Dendritic cell treated with granulocyte-macrophage colony-stimulating factor and Interleukin-4, amounts not matched to agents 40 ng/mL and 50 ng/mL, for 4 days (primary cell): ENCODE results near the gene RAVER1.
A peak's percentile ranks its signal among the peaks of the same experiment; 100 is the strongest.
"Not testable (repeated sequence)": the region's sequence is repeated elsewhere in the genome, so short reads cannot be mapped to it uniquely, and the experiment has no call there.

Experiments used
- H3K27ac Mint-ChIP-seq: one replicate; pipeline ENCODE4 v1.8.0; 2022; ENCODE audit warnings: mild to moderate bottlenecking, mixed read lengths
- H3K27me3 Mint-ChIP-seq: one replicate; pipeline ENCODE4 v1.8.0; 2022; ENCODE audit warnings: mild to moderate bottlenecking, mixed read lengths
- H3K36me3 Mint-ChIP-seq: one replicate; pipeline ENCODE4 v1.8.0; 2022; ENCODE audit warnings: low read depth, mixed read lengths
- H3K4me1 Mint-ChIP-seq: one replicate; pipeline ENCODE4 v1.8.0; 2022; ENCODE audit warnings: low read depth, mixed read lengths
- H3K4me3 Mint-ChIP-seq: one replicate; pipeline ENCODE4 v1.8.0; 2022; ENCODE audit warnings: mild to moderate bottlenecking, moderate library complexity, mixed read lengths
- H3K9me3 Mint-ChIP-seq: one replicate; pipeline ENCODE4 v1.8.0; 2022; ENCODE audit warnings: mixed read lengths
- intact Hi-C: fragments of 100-400 bp; cut with micrococcal nuclease; formaldehyde crosslinking; loops from one replicate; pipeline ENCODE4 v1.15.0; 2022

The RAVER1 gene

DNA sequence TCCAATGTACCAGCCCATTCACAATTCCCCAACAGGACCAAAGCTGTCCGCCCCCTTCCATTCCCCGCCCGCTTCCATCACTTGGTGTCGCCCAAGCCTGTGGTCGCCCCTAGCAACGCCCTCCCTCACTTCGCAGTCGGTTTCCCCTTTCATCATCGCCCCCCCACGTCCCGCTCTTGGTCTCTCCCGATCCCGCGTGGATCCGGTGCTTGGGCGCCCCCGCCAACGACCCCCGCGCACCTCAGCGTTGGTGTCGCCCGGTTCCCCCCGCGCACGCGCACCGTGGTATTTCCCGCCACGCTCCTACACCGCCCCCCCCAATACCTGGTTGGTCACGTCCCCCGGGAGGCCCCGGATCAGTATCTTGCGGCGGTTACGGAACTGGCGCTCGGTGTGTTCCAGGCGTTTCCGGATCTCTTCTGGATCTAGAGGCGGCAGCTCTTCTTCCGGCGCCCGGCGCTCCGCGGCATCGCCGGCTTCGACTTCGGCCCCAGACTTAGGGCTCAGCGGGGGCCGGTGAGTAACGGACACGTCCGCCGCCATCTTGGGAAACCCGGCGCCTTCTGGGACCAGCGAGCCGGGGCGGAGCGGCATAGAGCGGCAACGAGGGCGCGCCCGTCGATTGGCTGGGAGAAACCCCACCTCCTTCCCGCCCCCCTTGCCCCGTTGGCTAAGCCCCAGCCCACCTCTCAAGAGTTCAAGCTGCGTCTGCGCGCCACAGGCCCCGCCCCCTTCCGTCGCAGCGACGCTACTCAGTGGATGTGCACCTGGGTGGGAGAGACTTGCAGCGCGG, at the start of gene RAVER1:
TSS of gene RAVER1 (minus strand) at position 565 of the 793 bp plus-strand sequence. CDS start at position 543, 22 bp downstream.
- peak within 1 kb of the TSS; percentile 94 for H3K4me3 Mint-ChIP-seq
- H3K4me1 Mint-ChIP-seq: peaks cover 44% of the 10 kb centered on the region
- H3K36me3 Mint-ChIP-seq: peaks cover 46% of the 10 kb centered on the region
- H3K9me3 Mint-ChIP-seq: no peaks in the 10 kb centered on the region
- intact Hi-C loops: loop anchor here (5.0 kb wide), 1 partner anchor 41 kb away; no protein-coding TSS in a partner anchor
- no peaks in the 10 kb centered on the region for H3K27me3 Mint-ChIP-seq
- H3K27ac Mint-ChIP-seq: peak within 1 kb of the TSS; percentile 92

DNA sequence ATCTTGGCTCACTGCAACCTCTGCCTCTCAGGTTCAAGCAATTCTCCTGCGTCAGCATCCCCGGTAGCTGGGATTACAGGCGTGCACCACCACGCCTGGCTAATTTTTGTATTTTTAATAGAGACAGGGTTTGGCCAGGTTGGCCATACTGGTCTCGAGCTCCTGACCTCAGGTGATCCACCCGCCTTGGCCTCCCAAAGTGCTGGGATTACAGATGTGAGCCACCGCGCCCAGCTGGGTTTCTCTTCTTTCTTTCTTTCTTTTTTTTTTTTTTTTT, 49.8 kb upstream of the RAVER1 start:
- Mint-ChIP-seq H3K4me1 (peaks cover 33% of the 10 kb centered on the region), H3K4me3 (peak overlapping the region; percentile 42), H3K36me3 (peaks cover 23% of the 10 kb centered on the region), H3K27ac (peak overlapping the region; percentile 94)
- H3K27me3 Mint-ChIP-seq, H3K9me3 Mint-ChIP-seq, intact Hi-C loops: not testable (repeated sequence)

- H3K4me3 Mint-ChIP-seq: peak within 1 kb of the TSS; percentile 96
- H3K27ac Mint-ChIP-seq: peak within 1 kb of the TSS; percentile 94
Measured at GRCh38 chr19:10380313-10381102, 47.2 kb upstream of the RAVER1 start, which contains the start of gene TYK2. Gene TYK2, minus strand, starts transcription at chr19:10380572. Its CDS starts 2,166 bp downstream, at chr19:10378406.

DNA sequence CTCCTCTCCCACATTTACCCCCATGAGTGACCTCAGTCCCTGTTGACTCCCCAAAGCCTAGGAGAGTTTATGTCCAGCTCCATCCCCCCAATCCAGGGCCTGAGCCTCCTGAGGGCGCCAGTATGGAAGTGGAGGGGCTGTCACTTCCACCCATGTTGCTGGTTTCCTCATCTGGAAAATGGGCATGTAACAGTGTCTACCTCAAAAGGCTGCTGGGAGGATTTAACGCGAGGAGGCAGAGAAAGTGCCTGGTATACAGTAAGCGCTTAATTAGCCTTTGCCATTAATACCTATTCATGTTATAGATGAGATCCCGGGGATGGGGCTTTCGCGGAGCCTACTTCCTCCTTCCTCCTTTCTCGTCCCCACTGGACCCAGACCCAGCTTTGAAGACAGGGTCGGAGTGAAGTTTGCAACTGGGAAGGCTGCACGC, 46.6 kb upstream of the RAVER1 start:
- intact Hi-C loops: no loop called here
- Mint-ChIP-seq H3K27ac (peak overlapping the region; percentile 94), H3K9me3 (no peaks in the 10 kb centered on the region), H3K27me3 (no peaks in the 10 kb centered on the region), H3K36me3 (peaks cover 53% of the 10 kb centered on the region), H3K4me3 (peak overlapping the region; percentile 96), H3K4me1 (peaks cover 44% of the 10 kb centered on the region)

More at GRCh38 chr19:10380313-10381102, 47.2 kb upstream of the RAVER1 start, which contains the start of gene TYK2:
- H3K27me3 Mint-ChIP-seq: no peaks in the 10 kb centered on the region
- H3K9me3 Mint-ChIP-seq: no peaks in the 10 kb centered on the region
- H3K4me1 Mint-ChIP-seq: peaks cover 38% of the 10 kb centered on the region
- H3K36me3 Mint-ChIP-seq: peaks cover 47% of the 10 kb centered on the region
- intact Hi-C loops: no loop called here

- intact Hi-C loops: no loop called here
- peaks cover 67% of the 10 kb centered on the region for H3K36me3 Mint-ChIP-seq
- H3K27me3 Mint-ChIP-seq: no peaks in the 10 kb centered on the region
- H3K9me3 Mint-ChIP-seq: no peaks in the 10 kb centered on the region
- H3K4me1 Mint-ChIP-seq: peaks cover 50% of the 10 kb centered on the region
- no peak overlapping the region for H3K27ac Mint-ChIP-seq
- no peak overlapping the region for H3K4me3 Mint-ChIP-seq
Measured at GRCh38 chr19:10378124-10378523, 44.8 kb upstream of the RAVER1 start.

GRCh38 chr19:10377140-10377640, 43.9 kb upstream of the RAVER1 start:
- Mint-ChIP-seq H3K36me3 (peaks cover 72% of the 10 kb centered on the region), H3K4me1 (peaks cover 51% of the 10 kb centered on the region)
- H3K27ac Mint-ChIP-seq, H3K4me3 Mint-ChIP-seq, H3K9me3 Mint-ChIP-seq, H3K27me3 Mint-ChIP-seq, intact Hi-C loops: not testable (repeated sequence)

- Mint-ChIP-seq H3K36me3 (peaks cover 82% of the 10 kb centered on the region), H3K27ac (peak overlapping the region; percentile 60), H3K4me3 (no peak overlapping the region), H3K27me3 (no peaks in the 10 kb centered on the region), H3K4me1 (peaks cover 48% of the 10 kb centered on the region), H3K9me3 (no peaks in the 10 kb centered on the region)
- intact Hi-C loops: no loop called here
Measured at GRCh38 chr19:10374931-10375330, 41.6 kb upstream of the RAVER1 start.

DNA sequence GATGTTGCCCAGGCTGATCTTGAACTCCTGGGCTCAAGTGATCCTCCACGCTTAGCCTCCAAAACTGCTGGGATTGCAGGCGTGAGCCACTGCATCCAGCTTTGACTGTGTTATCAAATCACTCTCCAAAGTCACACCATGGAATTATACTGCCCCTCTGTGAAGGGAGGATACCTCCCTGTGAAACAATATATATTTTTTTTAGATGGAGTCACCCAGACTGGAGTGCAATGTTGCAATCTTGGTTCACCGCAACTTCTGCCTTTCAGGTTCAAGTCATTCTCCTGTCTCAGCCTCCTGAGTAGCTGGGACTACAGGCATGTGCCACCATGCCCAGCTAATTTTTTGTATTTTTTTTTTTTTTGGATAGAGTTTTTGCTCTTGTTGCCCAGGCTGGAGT, 39.4 kb upstream of the RAVER1 start:
- peak overlapping the region; percentile 32 for H3K4me3 Mint-ChIP-seq
- intact Hi-C loops: no loop called here
- no peaks in the 10 kb centered on the region for H3K27me3 Mint-ChIP-seq
- peaks cover 45% of the 10 kb centered on the region for H3K4me1 Mint-ChIP-seq
- peaks cover 86% of the 10 kb centered on the region for H3K36me3 Mint-ChIP-seq
- peak overlapping the region; percentile 78 for H3K27ac Mint-ChIP-seq
- no peaks in the 10 kb centered on the region for H3K9me3 Mint-ChIP-seq

GRCh38 chr19:10368101-10368803, 34.9 kb upstream of the RAVER1 start:
- Mint-ChIP-seq H3K4me3 (no peak overlapping the region), H3K36me3 (peaks cover 90% of the 10 kb centered on the region), H3K27ac (no peak overlapping the region), H3K27me3 (no peaks in the 10 kb centered on the region), H3K9me3 (no peaks in the 10 kb centered on the region), H3K4me1 (peaks cover 23% of the 10 kb centered on the region)
- intact Hi-C loops: no loop called here

DNA sequence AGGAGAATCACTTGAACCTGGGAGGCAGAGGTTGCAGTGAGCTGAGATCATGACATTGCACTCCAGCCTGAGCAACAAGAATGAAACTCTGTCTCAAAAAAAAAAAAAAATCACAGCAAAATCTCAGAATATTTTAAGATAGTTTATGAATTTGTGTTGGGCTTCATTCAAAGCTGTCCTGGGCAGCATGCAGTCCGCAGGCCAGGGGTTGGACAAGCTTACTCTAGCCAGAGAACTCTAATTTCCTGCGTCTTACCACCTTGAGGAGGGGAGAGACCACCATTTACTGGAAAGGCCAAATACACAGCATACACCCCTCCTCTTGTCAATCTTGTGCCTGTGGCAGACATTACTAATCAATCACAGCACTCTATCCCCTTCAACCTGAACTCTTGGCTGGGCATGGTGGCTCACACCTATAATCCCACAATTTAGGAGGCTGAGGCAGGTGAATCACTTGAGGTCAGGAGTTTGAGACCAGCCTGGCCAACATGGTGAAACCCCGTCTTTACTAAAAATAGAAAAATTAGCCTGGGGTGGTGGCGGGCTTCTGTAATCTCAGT, 33.7 kb upstream of the RAVER1 start:
- Mint-ChIP-seq H3K36me3 (peaks cover 96% of the 10 kb centered on the region), H3K4me1 (peaks cover 16% of the 10 kb centered on the region)
- H3K4me3 Mint-ChIP-seq, H3K27ac Mint-ChIP-seq, H3K27me3 Mint-ChIP-seq, H3K9me3 Mint-ChIP-seq, intact Hi-C loops: not testable (repeated sequence)

GRCh38 chr19:10365518-10365917, 32.2 kb upstream of the RAVER1 start:
- Mint-ChIP-seq H3K4me1 (peaks cover 14% of the 10 kb centered on the region), H3K9me3 (no peaks in the 10 kb centered on the region), H3K27ac (no peak overlapping the region), H3K4me3 (no peak overlapping the region), H3K36me3 (peaks cover 100% of the 10 kb centered on the region), H3K27me3 (no peaks in the 10 kb centered on the region)
- intact Hi-C loops: no loop called here

DNA sequence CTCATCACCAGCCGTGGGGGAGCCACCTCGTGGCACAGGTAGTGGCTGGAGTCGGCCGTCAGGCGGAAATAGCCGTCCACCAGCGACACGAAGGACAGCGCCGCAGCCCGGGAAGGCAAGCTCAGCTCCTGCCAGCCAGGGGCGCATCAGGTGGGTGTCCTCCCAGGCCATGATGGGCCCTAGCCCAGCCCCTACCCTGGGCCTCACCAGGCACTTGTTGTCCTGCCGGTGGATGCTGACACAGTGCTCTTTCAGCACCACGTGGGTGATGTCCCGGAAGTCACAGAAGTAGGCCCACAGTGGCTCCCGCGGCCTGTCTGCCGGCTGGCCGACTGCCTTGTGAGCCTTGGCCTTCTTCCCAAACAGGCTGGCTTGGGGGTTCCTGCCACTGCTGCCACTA, 31.3 kb upstream of the RAVER1 start:
- intact Hi-C loops: no loop called here
- no peak overlapping the region for H3K27ac Mint-ChIP-seq

DNA sequence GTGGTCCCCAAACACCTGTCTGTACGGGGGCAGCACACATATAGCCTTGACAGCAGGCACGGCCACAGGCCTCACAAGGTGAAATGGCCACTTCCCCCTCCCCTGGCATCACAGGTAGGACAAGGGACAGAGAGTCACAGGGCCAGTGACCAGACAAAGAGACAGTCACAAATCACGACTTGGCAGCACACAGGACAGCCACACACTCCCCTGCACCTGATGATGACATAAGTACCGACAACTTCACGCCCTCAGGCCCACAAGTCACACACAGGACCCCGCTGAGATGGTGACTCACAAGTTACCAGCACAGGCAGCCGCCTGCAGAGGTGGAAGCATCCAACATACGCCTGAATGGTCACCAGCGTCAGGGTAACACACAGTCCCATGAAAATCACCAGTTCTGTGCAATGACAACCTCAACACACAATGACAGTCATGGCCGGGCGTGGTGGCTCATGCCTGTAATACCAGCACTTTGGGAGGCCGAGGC, 30.5 kb upstream of the RAVER1 start:
- Mint-ChIP-seq H3K36me3 (peaks cover 100% of the 10 kb centered on the region), H3K9me3 (no peaks in the 10 kb centered on the region), H3K4me1 (no peaks in the 10 kb centered on the region), H3K27ac (no peak overlapping the region), H3K27me3 (no peaks in the 10 kb centered on the region), H3K4me3 (no peak overlapping the region)
- intact Hi-C loops: no loop called here

More for the DNA sequence above, 31.3 kb upstream of the RAVER1 start:
- Mint-ChIP-seq H3K36me3 (peaks cover 100% of the 10 kb centered on the region), H3K27me3 (no peaks in the 10 kb centered on the region), H3K4me1 (peaks cover 7% of the 10 kb centered on the region), H3K9me3 (no peaks in the 10 kb centered on the region), H3K4me3 (no peak overlapping the region)
